Nephron (organoid): Measurements from ENCODE around the gene PEF1.

Source experiments
- H3K27ac Mint-ChIP-seq, 3 experiments: 2 replicates each; pipeline ENCODE4 v1.8.0; 2020; ENCODE audit warnings: mixed read lengths in 3 of 3, mild to moderate bottlenecking in 2 of 3, moderate library complexity in 1 of 3
- H3K27me3 Mint-ChIP-seq: 2 replicates; pipeline ENCODE4 v1.8.0; 2021; ENCODE audit warnings: low read depth, mild to moderate bottlenecking, moderate library complexity, mixed read lengths
- H3K36me3 Mint-ChIP-seq: 2 replicates; pipeline ENCODE4 v1.8.0; 2020; ENCODE audit warnings: low read depth, mixed read lengths
- H3K4me1 Mint-ChIP-seq: 2 replicates; pipeline ENCODE4 v1.8.0; 2020; ENCODE audit warnings: mixed read lengths
- H3K4me3 Mint-ChIP-seq, 3 experiments: 2 replicates each; pipeline ENCODE4 v1.8.0; 2020; ENCODE audit warnings: mild to moderate bottlenecking in 3 of 3, mixed read lengths in 3 of 3, moderate library complexity in 2 of 3
- H3K9me3 Mint-ChIP-seq: 2 replicates; pipeline ENCODE4 v1.8.0; 2020; ENCODE audit warnings: mixed read lengths
- TF ChIP-seq, protein P1 (sequence below), 3 experiments: fragments of 200-600 bp; sonication (generic); IDR thresholded peaks; one replicate each; pipeline ENCODE4 v1.5.0; 2021; ENCODE audit warnings: antibody characterized with exemption in 3 of 3; ENCODE audit not compliant: unreplicated experiment in 3 of 3

PEF1 gene

DNA sequence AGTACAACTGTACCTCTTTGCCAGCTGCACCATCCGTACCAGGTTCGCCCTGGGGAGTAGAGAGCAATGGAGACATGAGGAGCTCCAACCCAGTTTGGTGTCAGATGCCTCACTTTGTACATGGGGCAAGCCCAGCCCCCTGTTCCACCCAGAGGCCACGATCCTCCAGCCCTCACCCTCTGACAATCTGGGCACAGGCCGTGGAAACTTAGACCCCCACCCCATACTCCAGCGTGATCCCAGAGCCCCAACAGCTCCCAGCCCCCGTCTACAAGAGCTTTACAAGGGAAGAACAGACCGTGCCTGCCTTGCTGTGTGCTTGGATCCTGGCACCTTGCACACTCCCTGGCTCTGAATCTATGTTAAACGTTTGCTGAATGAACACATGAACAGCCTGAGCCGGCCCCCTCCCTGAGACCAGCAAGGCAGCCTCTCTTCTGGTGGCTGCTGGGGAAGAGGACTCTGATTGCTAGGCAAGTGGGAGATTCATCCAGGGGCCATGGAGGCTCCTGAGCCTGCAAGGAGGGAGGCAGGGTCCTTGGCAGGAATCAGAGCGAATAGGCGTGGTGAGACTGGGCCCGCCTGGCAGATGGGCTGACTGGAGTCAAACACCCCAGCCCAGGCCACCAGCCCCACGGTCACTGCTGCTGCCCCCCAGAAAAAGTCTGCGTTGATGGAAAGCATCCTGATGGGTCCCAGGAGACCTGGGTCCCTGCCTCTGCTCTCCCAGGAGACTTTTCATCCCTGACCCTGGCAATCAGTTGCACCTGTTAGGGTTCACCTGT is 12.5 kb upstream of the PEF1 start:
- Mint-ChIP-seq H3K4me3 (no peak overlapping the region), H3K9me3 (no peaks in the 10 kb centered on the region), H3K36me3 (peaks cover 7% of the 10 kb centered on the region), H3K27ac (peak overlapping the region in 1 of 3 experiments; percentile 64), H3K27me3 (peaks cover 8% of the 10 kb centered on the region), H3K4me1 (peaks cover 4% of the 10 kb centered on the region)
- TF ChIP-seq, protein P1, sequence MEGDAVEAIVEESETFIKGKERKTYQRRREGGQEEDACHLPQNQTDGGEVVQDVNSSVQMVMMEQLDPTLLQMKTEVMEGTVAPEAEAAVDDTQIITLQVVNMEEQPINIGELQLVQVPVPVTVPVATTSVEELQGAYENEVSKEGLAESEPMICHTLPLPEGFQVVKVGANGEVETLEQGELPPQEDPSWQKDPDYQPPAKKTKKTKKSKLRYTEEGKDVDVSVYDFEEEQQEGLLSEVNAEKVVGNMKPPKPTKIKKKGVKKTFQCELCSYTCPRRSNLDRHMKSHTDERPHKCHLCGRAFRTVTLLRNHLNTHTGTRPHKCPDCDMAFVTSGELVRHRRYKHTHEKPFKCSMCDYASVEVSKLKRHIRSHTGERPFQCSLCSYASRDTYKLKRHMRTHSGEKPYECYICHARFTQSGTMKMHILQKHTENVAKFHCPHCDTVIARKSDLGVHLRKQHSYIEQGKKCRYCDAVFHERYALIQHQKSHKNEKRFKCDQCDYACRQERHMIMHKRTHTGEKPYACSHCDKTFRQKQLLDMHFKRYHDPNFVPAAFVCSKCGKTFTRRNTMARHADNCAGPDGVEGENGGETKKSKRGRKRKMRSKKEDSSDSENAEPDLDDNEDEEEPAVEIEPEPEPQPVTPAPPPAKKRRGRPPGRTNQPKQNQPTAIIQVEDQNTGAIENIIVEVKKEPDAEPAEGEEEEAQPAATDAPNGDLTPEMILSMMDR (IDR thresholded peaks at IDR 0.05; ENCODE audit: unreplicated experiment in 3 of 3), result no peak

DNA sequence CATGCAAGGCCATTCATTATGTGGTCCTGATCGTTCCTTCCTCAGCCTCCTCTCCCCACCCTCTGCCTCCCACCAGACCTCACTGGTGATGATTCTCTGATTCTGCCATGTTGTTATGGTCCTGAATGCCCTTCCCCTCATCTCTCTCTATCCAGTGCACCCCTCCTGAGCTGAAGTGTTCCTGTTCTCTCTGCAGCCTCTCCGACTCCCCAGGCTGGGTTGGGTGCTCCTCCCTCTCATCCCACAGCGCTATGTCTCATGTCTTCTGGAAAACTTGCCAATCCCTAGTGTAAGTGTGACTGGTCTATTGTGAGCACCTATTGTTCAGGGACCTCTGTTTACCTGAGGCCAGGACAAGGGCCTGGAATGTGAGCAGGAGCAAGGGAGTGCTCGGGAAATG is 11.1 kb upstream of the PEF1 start:
- H3K27ac Mint-ChIP-seq, result peak overlapping the region in 1 of 3 experiments; percentile 17
- TF ChIP-seq, protein P1 (IDR thresholded peaks at IDR 0.05; ENCODE audit: unreplicated experiment in 3 of 3), result no peak
- no peak overlapping the region for H3K4me3 Mint-ChIP-seq
- H3K4me1 Mint-ChIP-seq, result peaks cover 16% of the 10 kb centered on the region
- peaks cover 7% of the 10 kb centered on the region for H3K36me3 Mint-ChIP-seq
- peaks cover 8% of the 10 kb centered on the region for H3K27me3 Mint-ChIP-seq
- no peaks in the 10 kb centered on the region for H3K9me3 Mint-ChIP-seq

DNA sequence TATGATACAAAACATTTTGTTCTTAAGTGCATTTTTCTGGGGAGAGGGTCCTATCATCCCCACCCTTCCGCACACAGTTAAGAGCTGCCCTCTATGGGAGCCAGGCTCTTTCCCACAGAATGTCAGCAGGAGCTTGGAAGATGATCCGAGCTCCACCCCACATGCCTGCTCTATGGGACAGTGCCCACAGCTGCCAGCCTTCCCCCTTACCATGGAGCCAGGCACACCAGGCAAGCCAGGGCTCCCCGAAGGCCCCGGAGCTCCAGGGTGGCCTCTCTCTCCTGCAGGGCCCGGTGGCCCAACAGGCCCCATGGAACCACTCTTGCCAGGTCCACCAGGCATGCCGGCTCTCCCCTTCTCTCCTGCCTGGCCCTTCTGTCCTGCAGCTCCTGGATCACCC is 10.4 kb upstream of the PEF1 start:
- peaks cover 7% of the 10 kb centered on the region for H3K36me3 Mint-ChIP-seq
- no peak overlapping the region for H3K4me3 Mint-ChIP-seq

DNA sequence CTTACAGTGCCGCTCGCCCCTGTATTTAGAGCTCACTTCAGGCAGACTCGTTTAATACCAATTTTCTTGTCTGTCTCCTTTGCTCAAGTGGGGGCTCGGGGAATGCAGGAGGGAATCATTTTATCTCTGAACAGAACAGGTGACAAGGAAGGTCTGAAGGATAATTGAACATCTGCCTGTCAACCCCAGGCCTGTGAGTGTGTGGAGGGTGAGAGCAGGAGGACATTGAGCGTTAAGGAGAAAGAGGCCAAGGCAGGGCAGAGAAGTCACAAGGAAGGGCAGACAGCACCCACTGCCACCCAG is 9.7 kb upstream of the PEF1 start:
- H3K9me3 Mint-ChIP-seq, result no peaks in the 10 kb centered on the region
- H3K36me3 Mint-ChIP-seq, result peaks cover 7% of the 10 kb centered on the region
- no peak overlapping the region for H3K4me3 Mint-ChIP-seq
- TF ChIP-seq, protein P1 (IDR thresholded peaks at IDR 0.05; ENCODE audit: unreplicated experiment in 3 of 3), result no peak
- H3K27me3 Mint-ChIP-seq, result peaks cover 3% of the 10 kb centered on the region
- H3K27ac Mint-ChIP-seq, result peak overlapping the region in 1 of 3 experiments; percentile 17
- H3K4me1 Mint-ChIP-seq, result peaks cover 22% of the 10 kb centered on the region

More for the DNA sequence above, 10.4 kb upstream of the PEF1 start:
- H3K27me3 Mint-ChIP-seq, result peaks cover 6% of the 10 kb centered on the region
- TF ChIP-seq, protein P1 (IDR thresholded peaks at IDR 0.05; ENCODE audit: unreplicated experiment in 3 of 3), result no peak
- peaks cover 20% of the 10 kb centered on the region for H3K4me1 Mint-ChIP-seq
- H3K9me3 Mint-ChIP-seq, result no peaks in the 10 kb centered on the region
- peak overlapping the region in 2 of 3 experiments; percentile 17 to 23 for H3K27ac Mint-ChIP-seq

DNA sequence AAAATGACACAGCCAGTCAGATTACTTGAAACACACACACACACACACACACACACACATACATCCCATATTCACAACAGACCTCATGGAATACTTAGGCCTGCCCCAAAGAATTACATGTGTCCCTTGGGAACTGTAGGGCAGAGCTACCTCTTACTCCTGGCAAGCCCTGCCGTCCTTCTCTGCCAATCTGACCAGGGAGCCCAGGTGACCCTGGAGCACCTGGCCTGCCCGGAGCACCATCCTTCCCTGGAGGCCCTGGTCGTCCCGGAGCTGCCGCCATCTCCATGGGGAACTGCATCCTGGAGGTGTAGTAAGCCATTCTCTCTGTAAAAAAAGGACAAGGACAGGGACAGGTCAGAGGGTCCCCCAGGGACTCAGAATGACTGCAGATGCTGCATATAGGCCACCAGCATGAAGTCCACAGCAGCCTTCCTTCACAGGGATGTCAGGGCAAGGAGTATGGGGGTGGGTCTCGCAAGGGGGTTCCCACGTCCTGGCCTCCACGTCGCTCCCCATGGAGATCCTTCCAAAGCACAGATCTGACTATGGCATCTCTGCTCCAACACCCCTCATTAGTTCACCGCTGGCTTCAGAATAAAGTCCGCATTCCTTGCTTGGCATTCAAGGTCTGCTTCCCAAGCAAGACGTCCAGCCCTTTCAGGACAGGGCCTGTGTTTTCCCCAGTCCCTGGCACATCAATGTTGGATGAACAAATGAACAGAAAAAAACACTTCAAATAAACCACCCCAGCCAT is 9.2 kb upstream of the PEF1 start:
- Mint-ChIP-seq H3K9me3 (no peaks in the 10 kb centered on the region), H3K36me3 (peaks cover 7% of the 10 kb centered on the region), H3K27ac (peak overlapping the region in 1 of 3 experiments; percentile 17), H3K27me3 (peaks cover 3% of the 10 kb centered on the region), H3K4me1 (peaks cover 22% of the 10 kb centered on the region), H3K4me3 (no peak overlapping the region)
- TF ChIP-seq, protein P1 (IDR thresholded peaks at IDR 0.05; ENCODE audit: unreplicated experiment in 3 of 3), result no peak
